HL-60 (cell line): Measurements from ENCODE around the gene CCDC82.
"Not testable (repeated sequence)": the region's sequence is repeated elsewhere in the genome, so short reads cannot be mapped to it uniquely, and the experiment has no call there.

ENCODE experiments used
- GABPA ChIP-seq: IDR thresholded peaks from 2 replicates; pipeline ENCODE4 v1.6.1; 2012; ENCODE audit warnings: low read depth
- TF ChIP-seq, protein P1 (sequence below): IDR thresholded peaks from one replicate; pipeline ENCODE4 v1.5.1; 2011; ENCODE audit warnings: low read length, control low read depth, inconsistent platforms; ENCODE audit not compliant: insufficient read depth
- TF ChIP-seq, protein P2 (sequence below): IDR thresholded peaks from 2 replicates; pipeline ENCODE4 v1.6.1; 2012; ENCODE audit warnings: low read depth; ENCODE audit not compliant: insufficient replicate concordance

DNA sequence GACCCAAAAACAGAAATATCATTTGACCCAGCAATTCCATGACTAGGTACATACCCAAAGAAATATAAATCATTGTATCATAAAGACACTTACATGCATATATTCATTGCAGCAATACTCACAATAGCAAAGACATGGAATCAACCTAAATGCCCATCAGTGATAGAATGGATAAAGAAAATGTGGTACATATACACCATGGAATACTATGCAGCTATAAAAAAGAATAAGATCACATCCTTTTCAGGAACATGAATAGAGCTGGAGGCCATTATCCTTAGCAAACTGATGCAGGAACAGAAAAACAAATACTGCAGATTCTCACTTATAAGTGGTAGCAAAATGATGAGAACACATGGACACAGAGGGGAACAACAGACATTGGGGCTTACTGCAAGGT lies 42.9 kb upstream of the CCDC82 start:
- TF ChIP-seq, protein P1, sequence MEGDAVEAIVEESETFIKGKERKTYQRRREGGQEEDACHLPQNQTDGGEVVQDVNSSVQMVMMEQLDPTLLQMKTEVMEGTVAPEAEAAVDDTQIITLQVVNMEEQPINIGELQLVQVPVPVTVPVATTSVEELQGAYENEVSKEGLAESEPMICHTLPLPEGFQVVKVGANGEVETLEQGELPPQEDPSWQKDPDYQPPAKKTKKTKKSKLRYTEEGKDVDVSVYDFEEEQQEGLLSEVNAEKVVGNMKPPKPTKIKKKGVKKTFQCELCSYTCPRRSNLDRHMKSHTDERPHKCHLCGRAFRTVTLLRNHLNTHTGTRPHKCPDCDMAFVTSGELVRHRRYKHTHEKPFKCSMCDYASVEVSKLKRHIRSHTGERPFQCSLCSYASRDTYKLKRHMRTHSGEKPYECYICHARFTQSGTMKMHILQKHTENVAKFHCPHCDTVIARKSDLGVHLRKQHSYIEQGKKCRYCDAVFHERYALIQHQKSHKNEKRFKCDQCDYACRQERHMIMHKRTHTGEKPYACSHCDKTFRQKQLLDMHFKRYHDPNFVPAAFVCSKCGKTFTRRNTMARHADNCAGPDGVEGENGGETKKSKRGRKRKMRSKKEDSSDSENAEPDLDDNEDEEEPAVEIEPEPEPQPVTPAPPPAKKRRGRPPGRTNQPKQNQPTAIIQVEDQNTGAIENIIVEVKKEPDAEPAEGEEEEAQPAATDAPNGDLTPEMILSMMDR = not testable (repeated sequence)
- TF ChIP-seq, protein P2, sequence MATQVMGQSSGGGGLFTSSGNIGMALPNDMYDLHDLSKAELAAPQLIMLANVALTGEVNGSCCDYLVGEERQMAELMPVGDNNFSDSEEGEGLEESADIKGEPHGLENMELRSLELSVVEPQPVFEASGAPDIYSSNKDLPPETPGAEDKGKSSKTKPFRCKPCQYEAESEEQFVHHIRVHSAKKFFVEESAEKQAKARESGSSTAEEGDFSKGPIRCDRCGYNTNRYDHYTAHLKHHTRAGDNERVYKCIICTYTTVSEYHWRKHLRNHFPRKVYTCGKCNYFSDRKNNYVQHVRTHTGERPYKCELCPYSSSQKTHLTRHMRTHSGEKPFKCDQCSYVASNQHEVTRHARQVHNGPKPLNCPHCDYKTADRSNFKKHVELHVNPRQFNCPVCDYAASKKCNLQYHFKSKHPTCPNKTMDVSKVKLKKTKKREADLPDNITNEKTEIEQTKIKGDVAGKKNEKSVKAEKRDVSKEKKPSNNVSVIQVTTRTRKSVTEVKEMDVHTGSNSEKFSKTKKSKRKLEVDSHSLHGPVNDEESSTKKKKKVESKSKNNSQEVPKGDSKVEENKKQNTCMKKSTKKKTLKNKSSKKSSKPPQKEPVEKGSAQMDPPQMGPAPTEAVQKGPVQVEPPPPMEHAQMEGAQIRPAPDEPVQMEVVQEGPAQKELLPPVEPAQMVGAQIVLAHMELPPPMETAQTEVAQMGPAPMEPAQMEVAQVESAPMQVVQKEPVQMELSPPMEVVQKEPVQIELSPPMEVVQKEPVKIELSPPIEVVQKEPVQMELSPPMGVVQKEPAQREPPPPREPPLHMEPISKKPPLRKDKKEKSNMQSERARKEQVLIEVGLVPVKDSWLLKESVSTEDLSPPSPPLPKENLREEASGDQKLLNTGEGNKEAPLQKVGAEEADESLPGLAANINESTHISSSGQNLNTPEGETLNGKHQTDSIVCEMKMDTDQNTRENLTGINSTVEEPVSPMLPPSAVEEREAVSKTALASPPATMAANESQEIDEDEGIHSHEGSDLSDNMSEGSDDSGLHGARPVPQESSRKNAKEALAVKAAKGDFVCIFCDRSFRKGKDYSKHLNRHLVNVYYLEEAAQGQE = not testable (repeated sequence)
- not testable (repeated sequence) for TF ChIP-seq GABPA
